Measurements from ENCODE around the gene SCO1. TPM values are rescaled to one million over a fixed set of nuclear protein-coding genes. Genes with fewer than 3 reads are reported as not detected.

Gene SCO1
- total RNA-seq, 6 experiments from 2014 or later, result 30.7 to 41.4 (median 33.5) TPM

DNA sequence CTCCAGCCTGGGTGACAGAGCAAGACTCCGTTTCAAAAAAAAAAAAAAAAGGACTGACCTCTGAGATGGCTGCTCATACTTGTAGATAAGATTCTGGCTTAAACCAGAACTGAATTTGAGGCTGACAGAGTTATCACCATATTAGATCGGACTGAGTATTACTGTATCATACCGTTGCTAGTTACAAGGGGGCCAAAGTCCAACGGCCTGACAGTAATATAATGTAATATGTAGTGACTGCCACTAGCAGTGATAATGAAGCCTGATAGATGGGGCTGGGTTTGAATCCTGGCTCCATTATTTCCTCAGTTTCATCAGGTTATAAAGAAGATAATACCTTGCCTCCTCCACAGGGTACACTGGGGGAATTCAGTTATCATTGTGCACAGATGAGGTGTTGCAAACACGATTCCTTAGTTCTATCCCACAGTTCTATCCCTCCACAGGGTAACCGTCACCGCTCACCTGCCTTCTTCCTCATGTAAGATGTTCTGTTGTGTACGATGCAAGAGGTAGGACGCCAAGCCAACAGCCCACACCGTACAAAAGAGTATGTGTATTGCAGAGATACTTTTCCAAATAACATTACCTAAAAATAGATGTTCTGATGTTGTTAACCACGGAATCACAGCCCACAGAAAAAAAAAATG, 27.3 kb upstream of the SCO1 start:
- TF ChIP-seq, protein P1, sequence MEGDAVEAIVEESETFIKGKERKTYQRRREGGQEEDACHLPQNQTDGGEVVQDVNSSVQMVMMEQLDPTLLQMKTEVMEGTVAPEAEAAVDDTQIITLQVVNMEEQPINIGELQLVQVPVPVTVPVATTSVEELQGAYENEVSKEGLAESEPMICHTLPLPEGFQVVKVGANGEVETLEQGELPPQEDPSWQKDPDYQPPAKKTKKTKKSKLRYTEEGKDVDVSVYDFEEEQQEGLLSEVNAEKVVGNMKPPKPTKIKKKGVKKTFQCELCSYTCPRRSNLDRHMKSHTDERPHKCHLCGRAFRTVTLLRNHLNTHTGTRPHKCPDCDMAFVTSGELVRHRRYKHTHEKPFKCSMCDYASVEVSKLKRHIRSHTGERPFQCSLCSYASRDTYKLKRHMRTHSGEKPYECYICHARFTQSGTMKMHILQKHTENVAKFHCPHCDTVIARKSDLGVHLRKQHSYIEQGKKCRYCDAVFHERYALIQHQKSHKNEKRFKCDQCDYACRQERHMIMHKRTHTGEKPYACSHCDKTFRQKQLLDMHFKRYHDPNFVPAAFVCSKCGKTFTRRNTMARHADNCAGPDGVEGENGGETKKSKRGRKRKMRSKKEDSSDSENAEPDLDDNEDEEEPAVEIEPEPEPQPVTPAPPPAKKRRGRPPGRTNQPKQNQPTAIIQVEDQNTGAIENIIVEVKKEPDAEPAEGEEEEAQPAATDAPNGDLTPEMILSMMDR (IDR thresholded peaks at IDR 0.05), result no peak
- Mint-ChIP-seq H3K4me3 (no peak overlapping the region), H3K4me1 (ENCODE audit: low read depth) (peaks cover 12% of the 10 kb centered on the region), H3K27ac (no peak overlapping the region), H3K27me3 (ENCODE audit: insufficient read depth) (peaks cover 1% of the 10 kb centered on the region), H3K36me3 (ENCODE audit: low read depth) (no peaks in the 10 kb centered on the region), H3K9me3 (no peaks in the 10 kb centered on the region)
- DNase-seq, result no peak

DNA sequence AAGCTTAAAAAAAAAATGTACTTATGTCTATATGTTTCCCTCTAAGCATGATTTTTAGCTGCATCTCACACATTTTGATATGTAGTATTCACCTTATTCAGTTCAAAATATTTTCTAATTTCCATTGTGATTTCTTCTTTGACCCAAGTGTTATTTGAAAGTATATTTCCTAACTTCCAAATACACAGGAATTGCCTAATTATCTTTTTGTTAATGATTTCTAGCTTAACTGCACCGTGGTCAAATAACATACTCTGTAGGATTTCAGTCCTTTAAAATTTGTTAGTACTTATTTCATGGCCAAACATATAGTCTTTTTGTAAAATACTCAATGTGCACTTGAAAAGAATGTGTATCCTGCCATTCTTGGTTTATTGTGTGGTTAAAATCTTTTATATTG, 21.2 kb upstream of the SCO1 start:
- TF ChIP-seq, protein P1 (IDR thresholded peaks at IDR 0.05), result no peak
- Mint-ChIP-seq H3K27ac (no peak overlapping the region), H3K4me3 (no peak overlapping the region), H3K27me3 (ENCODE audit: insufficient read depth) (peaks cover 1% of the 10 kb centered on the region; the same call in 1 of the 2 replicates), H3K9me3 (no peaks in the 10 kb centered on the region), H3K4me1 (ENCODE audit: low read depth) (peaks cover 3% of the 10 kb centered on the region), H3K36me3 (ENCODE audit: low read depth) (no peaks in the 10 kb centered on the region)
- DNase-seq, result no peak

DNA sequence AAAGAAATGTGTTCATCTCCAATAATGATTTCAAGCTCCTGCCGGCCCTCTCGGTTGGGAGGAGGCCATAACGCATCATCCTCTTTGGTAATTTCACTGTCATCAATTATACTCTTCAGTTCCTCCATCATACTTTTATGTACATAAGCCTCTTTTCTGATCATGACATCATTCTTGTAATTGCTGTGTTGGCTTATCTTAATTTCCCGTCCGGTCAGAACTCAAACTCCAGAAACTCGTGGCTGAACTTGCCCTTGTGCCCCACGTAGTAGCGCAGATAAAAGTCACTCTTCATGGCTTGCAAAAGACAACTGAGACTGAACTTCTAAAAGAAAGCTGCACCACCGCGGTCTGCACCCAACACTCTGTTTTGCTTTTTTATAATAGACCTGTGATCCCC, 18.9 kb upstream of the SCO1 start:
- Mint-ChIP-seq H3K27ac (no peak overlapping the region), H3K4me1 (ENCODE audit: low read depth) (peaks cover 15% of the 10 kb centered on the region), H3K9me3 (no peaks in the 10 kb centered on the region), H3K27me3 (ENCODE audit: insufficient read depth) (peaks cover 1% of the 10 kb centered on the region; the same call in 1 of the 2 replicates), H3K4me3 (no peak overlapping the region), H3K36me3 (ENCODE audit: low read depth) (peaks cover 12% of the 10 kb centered on the region)
- no peak for DNase-seq
- TF ChIP-seq, protein P1 (IDR thresholded peaks at IDR 0.05), result no peak

DNA sequence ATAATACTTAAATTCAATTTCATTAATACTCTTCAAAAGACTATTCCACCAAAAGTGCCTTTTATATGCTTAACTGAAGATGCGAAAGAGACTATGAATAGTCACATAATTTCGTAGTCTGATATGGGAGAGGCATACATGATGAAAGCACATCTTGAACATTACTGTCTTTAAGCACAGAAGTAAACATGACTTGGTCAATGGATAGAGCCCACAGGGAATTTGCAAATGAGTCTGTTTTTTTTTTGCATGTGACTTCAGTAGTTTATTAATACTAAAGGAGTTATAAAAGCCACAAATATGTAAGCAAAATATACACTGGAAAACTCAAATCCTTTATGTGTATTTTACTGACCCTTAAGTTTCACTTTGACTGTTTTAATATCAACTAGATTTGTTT, 16.0 kb upstream of the SCO1 start:
- H3K9me3 Mint-ChIP-seq, result no peaks in the 10 kb centered on the region
- TF ChIP-seq, protein P1 (IDR thresholded peaks at IDR 0.05), result no peak
- no peak for DNase-seq

DNA sequence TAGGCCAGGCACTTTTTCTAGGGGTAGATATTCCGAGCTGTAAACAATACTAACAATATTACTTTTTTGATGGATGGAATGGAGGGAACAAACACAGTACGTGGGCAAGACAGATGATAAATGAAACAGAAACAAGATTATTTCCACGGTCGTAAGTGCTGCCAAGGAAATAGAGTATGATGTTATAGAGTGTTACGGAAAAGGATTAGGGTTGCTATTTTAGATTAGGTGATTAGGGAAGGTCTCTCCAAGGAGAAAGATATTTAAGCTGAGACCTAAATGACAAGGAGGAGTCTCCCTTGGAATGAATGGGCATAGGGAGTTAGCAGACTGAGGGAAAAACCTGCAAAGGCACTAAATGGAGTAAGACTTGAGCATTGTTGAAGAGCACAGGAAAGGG, 8.4 kb upstream of the SCO1 start:
- Mint-ChIP-seq H3K27ac (no peak overlapping the region), H3K4me1 (ENCODE audit: low read depth) (peaks cover 20% of the 10 kb centered on the region), H3K4me3 (no peak overlapping the region), H3K27me3 (ENCODE audit: insufficient read depth) (peaks cover 1% of the 10 kb centered on the region; the same call in 1 of the 2 replicates), H3K9me3 (no peaks in the 10 kb centered on the region), H3K36me3 (ENCODE audit: low read depth) (peaks cover 20% of the 10 kb centered on the region)
- DNase-seq, result no peak
- TF ChIP-seq, protein P1 (IDR thresholded peaks at IDR 0.05), result no peak

More for the DNA sequence above, 16.0 kb upstream of the SCO1 start:
- H3K27ac Mint-ChIP-seq, result no peak overlapping the region
- H3K4me3 Mint-ChIP-seq, result no peak overlapping the region
- peaks cover 29% of the 10 kb centered on the region for H3K36me3 Mint-ChIP-seq (ENCODE audit: low read depth)
- H3K4me1 Mint-ChIP-seq (ENCODE audit: low read depth), result peaks cover 15% of the 10 kb centered on the region
- peaks cover 1% of the 10 kb centered on the region; the same call in 1 of the 2 replicates for H3K27me3 Mint-ChIP-seq (ENCODE audit: insufficient read depth)
